Effector CD8-positive, alpha-beta T cell (primary cell): ENCODE data around the gene ENO1.
"Not testable (repeated sequence)": the region's sequence is repeated elsewhere in the genome, so short reads cannot be mapped to it uniquely, and the experiment has no call there.

Experiments
- DNase-seq: peaks from one replicate; lab custom pipeline; 2025; lab: John Stamatoyannopoulos, UW
- total RNA-seq, 4 experiments: gene quantifications; one replicate each; lab custom pipeline; 2026; lab: John Stamatoyannopoulos, UW

Gene ENO1
- 950 to 2,591 (median 1,003) reads per million in 4 experiments for total RNA-seq

- DNase-seq: no peak
These were observed at the start of gene ENO1 for GRCh38 chr1:8878448-8878697. TSS of gene ENO1 (minus strand) at chr1:8878686. CDS start at chr1:8874908, 3,778 bp downstream.

GRCh38 chr1:8926707-8927694 is 48.5 kb upstream of the ENO1 start:
- no peak for DNase-seq

- DNase-seq: no peak
These were observed 47.5 kb upstream of the ENO1 start for GRCh38 chr1:8925960-8926359.

- DNase-seq: no peak
These were observed 46.9 kb upstream of the ENO1 start for GRCh38 chr1:8925406-8925805.

GRCh38 chr1:8922962-8923361 is 44.5 kb upstream of the ENO1 start:
- DNase-seq: no peak

GRCh38 chr1:8917536-8917935 is 39.0 kb upstream of the ENO1 start:
- not testable (repeated sequence) for DNase-seq

GRCh38 chr1:8915446-8915845 is 37.0 kb upstream of the ENO1 start:
- no peak for DNase-seq

GRCh38 chr1:8914466-8914865 is 36.0 kb upstream of the ENO1 start:
- DNase-seq: no peak

- no peak for DNase-seq
These were observed 35.0 kb upstream of the ENO1 start for GRCh38 chr1:8913457-8913856.

- DNase-seq: no peak
These were observed 33.2 kb upstream of the ENO1 start for GRCh38 chr1:8911416-8912309.

- no peak for DNase-seq
These were observed 32.4 kb upstream of the ENO1 start for GRCh38 chr1:8910914-8911313.

GRCh38 chr1:8910331-8910730 is 31.8 kb upstream of the ENO1 start:
- DNase-seq: no peak

- no peak for DNase-seq
These were observed 30.1 kb upstream of the ENO1 start for GRCh38 chr1:8908388-8909151.

GRCh38 chr1:8905582-8906191 is 27.2 kb upstream of the ENO1 start:
- no peak for DNase-seq

- no peak for DNase-seq
These were observed 25.6 kb upstream of the ENO1 start for GRCh38 chr1:8903908-8904650.

- no peak for DNase-seq
These were observed 24.9 kb upstream of the ENO1 start for GRCh38 chr1:8903410-8903809.

- DNase-seq: no peak
These were observed 24.3 kb upstream of the ENO1 start for GRCh38 chr1:8902765-8903164.

GRCh38 chr1:8900684-8901083 is 22.2 kb upstream of the ENO1 start:
- DNase-seq: not testable (repeated sequence)

- no peak for DNase-seq
These were observed 20.6 kb upstream of the ENO1 start for GRCh38 chr1:8899046-8899445.

- DNase-seq: not testable (repeated sequence)
These were observed 19.9 kb upstream of the ENO1 start for GRCh38 chr1:8898418-8898817.

- DNase-seq: not testable (repeated sequence)
These were observed 19.0 kb upstream of the ENO1 start for GRCh38 chr1:8897505-8897904.
